HG02759 (cell line): ENCODE data around the gene B3GAT1.

ENCODE experiments used
- ATAC-seq: cut with Tn5 transposase; IDR thresholded peaks from one replicate; pipeline ENCODE4 v1.9.1; 2021; ENCODE audit warnings: mild to moderate bottlenecking, moderate library complexity; ENCODE audit not compliant: unreplicated experiment

B3GAT1 gene

GRCh38 chr11:134393638-134394037 lies 18.4 kb downstream of the B3GAT1 start:
- no peak for ATAC-seq

DNA sequence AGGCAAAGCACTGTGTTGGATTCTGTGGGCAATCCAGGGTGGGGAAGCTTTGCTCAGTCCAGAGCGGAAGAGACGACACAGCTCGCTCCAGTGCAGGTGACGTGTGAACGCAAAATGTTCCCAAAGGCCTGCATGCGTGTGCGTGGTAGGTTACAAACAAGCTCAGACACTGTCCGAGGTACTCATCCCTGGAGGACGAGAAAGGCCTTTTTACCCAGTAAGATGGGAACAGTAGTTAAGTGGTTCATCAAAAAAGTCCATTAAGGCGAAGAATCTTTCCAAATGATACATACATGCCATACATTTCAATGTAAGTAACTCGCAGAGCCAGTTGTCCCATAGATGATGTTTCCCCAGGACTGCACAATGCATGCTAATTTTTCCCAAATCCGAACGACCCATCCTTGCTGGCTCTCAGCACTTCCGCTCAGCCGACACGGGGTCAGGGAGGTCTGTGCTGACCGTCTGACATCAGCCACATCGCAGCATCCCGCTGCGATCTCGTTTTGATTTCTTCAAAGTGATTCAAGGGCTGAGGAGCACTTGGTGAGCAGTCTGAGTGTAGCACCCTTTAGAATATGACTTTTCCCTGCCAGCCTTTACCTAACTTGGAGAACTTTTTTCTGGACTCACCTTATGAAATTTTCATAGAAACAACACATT lies 19.0 kb downstream of the B3GAT1 start:
- ATAC-seq, result no peak

- ATAC-seq, result no peak
Measured at GRCh38 chr11:134391656-134392055, 20.4 kb downstream of the B3GAT1 start.

DNA sequence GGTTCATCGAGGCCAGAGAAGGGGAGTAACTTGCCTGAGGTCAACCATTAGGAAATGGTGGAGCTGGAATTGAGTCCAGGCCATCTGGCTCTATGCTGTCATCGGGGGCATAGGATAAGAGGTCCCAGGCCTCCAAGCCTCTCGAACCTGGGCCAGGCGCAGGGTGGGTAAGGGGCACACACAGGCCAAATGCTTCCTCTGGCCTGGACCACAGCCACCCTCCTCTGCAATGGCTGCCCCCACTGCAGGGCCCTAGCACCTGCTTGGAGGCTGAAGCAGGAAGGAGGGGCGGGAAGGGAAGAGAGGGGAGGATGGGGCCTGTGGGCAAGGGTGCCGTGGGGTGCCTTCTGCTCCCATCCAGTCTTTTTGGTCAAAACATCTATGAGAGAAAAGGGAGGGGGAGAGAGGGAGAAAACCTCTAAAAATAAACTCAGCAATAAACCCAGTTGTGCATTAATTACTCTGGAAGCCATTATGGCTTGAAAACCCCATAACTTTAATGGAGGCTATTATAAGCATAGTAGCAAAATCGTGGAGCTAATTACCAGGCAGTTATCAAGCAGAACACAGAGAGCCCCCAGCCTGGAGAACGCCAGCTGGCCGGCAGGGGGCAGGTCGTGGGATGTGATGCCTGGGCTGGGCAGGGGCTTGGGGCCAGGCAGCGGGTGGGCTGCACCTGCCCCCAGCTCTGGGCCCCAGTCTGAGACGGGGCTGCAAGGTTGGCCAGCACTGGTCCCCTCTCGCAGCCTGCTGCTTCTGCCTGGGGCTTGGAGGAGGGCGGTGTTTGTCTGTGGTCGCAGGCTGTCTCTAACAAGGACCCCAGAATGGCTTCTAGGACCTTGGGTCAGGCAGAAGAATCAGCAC lies 21.1 kb downstream of the B3GAT1 start:
- ATAC-seq, result no peak

DNA sequence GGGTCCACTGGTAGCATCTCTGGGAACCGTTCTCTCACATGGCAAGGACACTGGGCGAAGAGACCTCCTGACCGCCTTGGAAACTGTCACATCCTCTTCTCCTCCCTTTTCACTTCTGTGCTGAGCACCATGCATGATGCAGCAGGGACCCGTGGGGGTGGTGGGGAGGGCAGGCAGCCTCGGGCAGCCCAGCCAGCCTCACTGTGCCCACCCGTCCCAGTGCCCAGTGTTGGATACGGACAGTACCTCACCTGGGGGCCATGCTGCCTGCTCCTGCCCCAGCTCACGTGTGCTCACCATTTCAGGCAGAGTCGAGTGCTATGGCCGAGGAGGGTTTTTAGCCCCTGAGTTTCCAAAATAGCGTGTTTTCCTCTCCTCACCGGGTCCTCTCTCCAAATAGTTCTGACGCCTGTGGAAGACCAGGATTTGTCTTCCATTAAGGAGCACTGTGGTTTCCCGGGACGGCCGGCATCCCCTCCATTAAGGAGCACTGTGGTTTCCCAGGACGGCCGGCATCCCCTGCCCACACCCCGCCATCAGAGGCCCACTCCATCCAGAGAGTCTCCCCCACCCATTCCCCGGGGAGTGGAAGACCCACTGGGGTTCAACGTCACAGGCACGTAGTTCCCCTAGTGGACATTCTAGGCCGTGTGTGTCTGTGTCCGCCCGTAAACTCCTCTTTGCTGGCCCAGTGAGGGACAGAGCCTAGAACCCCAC lies 22.4 kb downstream of the B3GAT1 start:
- ATAC-seq, result no peak

DNA sequence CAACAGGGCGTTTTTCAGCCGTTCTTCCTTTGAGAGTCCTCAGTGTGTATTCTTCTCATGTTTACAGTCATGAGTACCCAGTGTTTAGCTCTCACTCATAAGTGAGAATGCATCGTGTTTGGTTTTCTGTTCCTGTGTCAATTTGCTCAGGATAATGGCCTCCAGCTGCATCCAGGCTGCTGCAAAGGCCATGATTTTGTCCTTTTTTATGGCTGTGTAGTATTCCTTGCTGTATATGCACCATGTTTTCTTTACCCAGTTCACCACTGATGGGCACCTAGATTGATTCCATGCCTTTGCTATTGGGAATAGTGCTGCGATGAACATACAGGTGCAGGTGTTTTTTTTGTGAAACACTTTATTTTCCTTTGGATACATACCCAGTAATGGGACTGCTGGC lies 23.5 kb downstream of the B3GAT1 start:
- no peak for ATAC-seq

DNA sequence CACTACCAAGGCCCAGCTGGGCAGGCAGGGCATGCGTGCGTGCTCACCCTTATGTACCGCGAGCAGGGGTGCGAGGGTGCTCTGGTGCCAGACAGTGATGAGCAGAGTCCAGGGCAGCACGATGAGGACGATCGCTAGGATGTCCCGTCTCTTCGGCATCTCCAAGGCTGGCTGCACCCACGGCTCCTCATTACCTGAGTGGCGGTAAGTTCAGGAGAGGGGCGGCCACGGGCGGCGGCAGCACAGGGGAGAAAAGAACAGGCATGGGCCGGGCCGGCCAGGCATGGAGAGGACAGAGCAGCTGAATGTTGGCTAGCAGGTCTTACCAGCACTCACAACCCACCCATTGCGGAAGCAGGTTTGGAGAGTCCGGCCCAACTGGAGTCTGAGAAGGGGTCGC lies 24.5 kb downstream of the B3GAT1 start:
- ATAC-seq, result no peak

DNA sequence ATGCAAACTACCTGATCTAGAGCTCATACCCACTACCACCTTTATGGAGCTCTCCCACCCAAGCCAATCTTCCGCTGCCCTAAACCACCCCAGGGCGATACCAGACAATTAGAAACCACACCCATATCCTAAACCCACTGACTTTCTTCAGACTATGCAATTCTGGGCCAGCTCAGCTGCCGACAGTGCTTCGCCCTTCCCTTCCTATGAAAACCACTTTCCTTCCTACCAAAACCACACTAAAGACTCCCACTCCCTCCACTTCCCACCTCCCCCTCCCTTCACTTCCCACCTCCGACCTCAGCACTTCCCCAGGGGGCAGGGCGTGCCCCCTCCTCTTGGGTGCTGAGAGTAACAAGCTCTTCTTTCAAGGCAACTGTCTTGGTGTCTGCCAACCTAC lies 25.1 kb downstream of the B3GAT1 start:
- ATAC-seq, result no peak

- no peak for ATAC-seq
Measured at GRCh38 chr11:134385774-134386565, 26.1 kb downstream of the B3GAT1 start.

DNA sequence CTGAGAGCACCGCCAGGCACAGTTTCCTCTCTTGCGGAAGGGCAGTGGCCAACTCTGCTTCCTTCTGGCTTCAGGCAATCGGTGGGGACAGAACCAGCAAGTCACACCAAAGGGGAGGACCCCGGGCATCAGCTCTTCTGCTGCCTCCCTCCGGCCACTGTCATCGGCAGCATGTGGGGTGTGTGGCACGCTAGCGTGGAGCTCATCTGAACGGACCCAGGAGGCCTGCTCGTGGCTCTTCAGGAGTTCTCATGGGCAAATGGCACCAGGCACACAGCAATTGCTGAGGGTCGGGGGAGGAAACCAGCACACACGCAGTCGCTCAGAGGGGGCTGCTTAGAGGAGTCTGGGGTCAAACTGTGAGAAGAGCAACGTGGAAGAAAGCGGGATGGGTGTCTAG lies 26.9 kb downstream of the B3GAT1 start:
- no peak for ATAC-seq

- no peak for ATAC-seq
Measured at GRCh38 chr11:134384406-134384805, 27.6 kb downstream of the B3GAT1 start.

GRCh38 chr11:134383576-134384221 lies 28.3 kb downstream of the B3GAT1 start:
- ATAC-seq, result no peak

DNA sequence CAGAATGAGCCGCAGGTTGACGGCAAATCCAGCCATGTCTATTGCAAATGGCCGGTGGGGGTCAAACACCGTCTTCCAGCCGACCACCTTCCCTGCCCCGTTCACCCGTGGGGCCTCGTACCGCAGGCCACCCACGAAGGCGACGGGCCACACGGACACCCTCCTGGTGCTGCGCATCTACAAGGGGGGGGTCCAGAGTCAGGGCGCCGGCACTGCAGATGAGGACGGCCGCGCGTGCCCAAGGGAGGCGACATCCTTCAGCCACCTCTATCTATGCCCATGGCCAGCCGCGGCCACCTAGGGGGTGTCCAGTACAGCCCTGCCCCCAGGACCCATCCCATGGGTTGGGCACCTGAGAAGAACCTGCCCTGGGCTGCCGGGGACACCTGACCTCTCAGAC lies 29.2 kb downstream of the B3GAT1 start:
- ATAC-seq, result no peak

- no peak for ATAC-seq
Measured at GRCh38 chr11:134382257-134382656, 29.8 kb downstream of the B3GAT1 start.

GRCh38 chr11:134380785-134381184 lies 31.3 kb downstream of the B3GAT1 start:
- ATAC-seq, result no peak

GRCh38 chr11:134380229-134380628 lies 31.8 kb downstream of the B3GAT1 start:
- no peak for ATAC-seq

GRCh38 chr11:134379241-134379640 lies 32.8 kb downstream of the B3GAT1 start:
- no peak for ATAC-seq

DNA sequence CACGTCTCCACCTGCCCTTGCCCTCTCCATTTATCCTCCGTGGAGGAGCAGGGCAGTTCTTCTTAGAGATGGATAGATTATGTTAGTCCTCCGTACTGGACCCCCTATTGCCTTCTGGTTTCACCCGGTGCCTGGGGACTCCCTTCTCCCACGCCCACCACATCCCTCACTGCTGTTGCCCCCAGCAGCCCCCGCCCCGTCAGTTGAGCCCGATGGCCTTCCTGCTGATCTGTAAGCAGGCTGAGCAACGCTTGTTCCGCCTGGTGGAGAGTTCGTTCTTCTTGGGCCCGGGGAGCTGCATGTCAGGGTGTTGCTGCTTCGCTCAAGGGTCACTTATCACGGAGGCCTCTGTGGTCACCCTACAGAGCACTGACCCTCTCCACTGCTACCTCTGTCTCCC lies 34.2 kb downstream of the B3GAT1 start:
- ATAC-seq, result no peak

DNA sequence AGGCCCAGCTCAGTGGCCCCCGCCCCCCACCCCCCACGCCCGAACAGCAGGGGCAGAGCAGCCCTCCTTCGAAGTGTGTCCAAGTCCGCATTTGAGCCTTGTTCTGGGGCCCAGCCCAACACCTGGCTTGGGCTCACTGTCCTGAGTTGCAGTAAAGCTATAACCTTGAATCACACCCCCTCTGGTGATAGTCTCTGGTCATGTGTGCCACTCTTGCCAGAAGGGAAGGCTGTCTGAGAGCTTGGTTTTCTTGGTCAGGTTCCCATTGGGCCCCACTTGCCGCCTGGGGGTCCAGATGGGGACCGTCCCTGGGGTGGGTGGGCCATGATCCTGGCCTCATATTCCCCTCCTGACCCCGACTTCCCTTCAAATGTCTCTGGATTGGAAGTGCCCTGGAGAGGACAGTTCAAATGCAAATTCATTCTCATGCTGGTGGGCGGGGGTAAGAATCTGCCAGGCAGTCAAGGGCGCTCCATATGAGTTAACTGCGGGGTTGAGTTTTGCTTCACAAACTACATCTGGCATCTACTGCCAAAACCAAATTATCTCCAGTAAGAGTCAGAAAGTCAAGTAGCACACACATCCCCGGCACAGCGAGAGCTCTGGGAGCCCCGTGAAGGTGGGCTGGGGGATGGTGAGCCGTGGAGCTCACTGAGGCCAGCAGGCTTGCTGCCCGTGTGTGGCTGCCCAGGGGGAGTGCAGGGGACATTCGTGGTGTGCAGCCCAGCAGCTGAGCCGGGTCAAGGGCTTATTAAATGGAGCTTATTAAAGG lies 35.7 kb downstream of the B3GAT1 start:
- no peak for ATAC-seq
